Liver (tissue), 3 donors: ENCODE measurements around the gene LAMA5.

ENCODE experiments used
- EGR1 ChIP-seq, 2 donors: IDR thresholded peaks; 2 replicates each; pipeline ENCODE4 v1.6.1; 2016 to 2018; ENCODE audit warnings: antibody characterized with exemption in 2 of 2, low read depth in 2 of 2
- FOXA1 ChIP-seq: IDR thresholded peaks from 2 replicates; pipeline ENCODE4 v1.6.1; 2016; ENCODE audit warnings: antibody characterized with exemption
- GABPA ChIP-seq, 2 donors: IDR thresholded peaks in 1 of 2; conservative IDR thresholded peaks in 1 of 2; 2 replicates each; pipeline ENCODE4 v1.6.1; 2016; ENCODE audit warnings: antibody characterized with exemption in 2 of 2, mild to moderate bottlenecking in 1 of 2, moderate library complexity in 1 of 2
- JUND ChIP-seq, 2 donors: IDR thresholded peaks; 2 replicates each; pipeline ENCODE4 v1.6.1; 2016; ENCODE audit warnings: antibody characterized with exemption in 2 of 2
- NR2F2 ChIP-seq: IDR thresholded peaks from 2 replicates; pipeline ENCODE4 v1.6.1; 2016; ENCODE audit warnings: antibody characterized with exemption
- RAD21 ChIP-seq, 2 donors: IDR thresholded peaks; 2 replicates each; pipeline ENCODE4 v1.6.1; 2016; ENCODE audit warnings: antibody characterized with exemption in 2 of 2, mild to moderate bottlenecking in 2 of 2
- YY1 ChIP-seq: IDR thresholded peaks from 2 replicates; pipeline ENCODE4 v1.6.1; 2016; ENCODE audit warnings: antibody characterized with exemption, mild to moderate bottlenecking
- TF ChIP-seq, protein P1 (sequence below): fragments of 150-350 bp; IDR thresholded peaks from 2 replicates; pipeline ENCODE4 v1.5.1; 2017; ENCODE audit warnings: improper control_type of control experiment, low read depth, low read length; ENCODE audit not compliant: missing input control
- TF ChIP-seq, protein P2 (sequence below): IDR thresholded peaks from 2 replicates; pipeline ENCODE4 v1.6.1; 2016; ENCODE audit warnings: antibody characterized with exemption, mild to moderate bottlenecking
- TF ChIP-seq, protein P3 (sequence below): IDR thresholded peaks from 2 replicates; pipeline ENCODE4 v1.6.1; 2016; ENCODE audit warnings: antibody characterized with exemption
- TF ChIP-seq, protein P4 (sequence below): IDR thresholded peaks from 2 replicates; pipeline ENCODE4 v1.6.1; 2016; ENCODE audit warnings: antibody characterized with exemption
- donor health status: healthy.
- donor health status: healthy.

DNA sequence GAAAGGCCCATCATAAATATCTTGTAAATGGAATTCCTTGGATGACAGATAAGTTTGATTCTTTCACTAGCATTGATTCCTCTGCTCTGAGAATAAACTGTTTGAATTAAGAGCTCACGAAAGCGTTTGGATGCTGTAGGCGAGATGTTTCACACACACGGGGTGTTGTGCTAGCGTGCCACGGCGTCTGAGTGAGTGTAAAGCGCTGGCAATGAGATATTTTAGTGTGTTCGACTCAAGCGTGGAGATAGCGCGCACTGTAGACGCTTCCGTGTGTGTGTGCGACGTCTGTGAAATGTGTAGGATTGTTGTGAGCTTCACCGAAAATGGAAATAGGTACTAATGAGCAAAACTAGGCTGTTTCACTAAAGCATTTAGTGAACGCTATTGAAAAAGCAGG is 93.7 kb downstream of the LAMA5 start:
- TF ChIP-seq, protein P1, sequence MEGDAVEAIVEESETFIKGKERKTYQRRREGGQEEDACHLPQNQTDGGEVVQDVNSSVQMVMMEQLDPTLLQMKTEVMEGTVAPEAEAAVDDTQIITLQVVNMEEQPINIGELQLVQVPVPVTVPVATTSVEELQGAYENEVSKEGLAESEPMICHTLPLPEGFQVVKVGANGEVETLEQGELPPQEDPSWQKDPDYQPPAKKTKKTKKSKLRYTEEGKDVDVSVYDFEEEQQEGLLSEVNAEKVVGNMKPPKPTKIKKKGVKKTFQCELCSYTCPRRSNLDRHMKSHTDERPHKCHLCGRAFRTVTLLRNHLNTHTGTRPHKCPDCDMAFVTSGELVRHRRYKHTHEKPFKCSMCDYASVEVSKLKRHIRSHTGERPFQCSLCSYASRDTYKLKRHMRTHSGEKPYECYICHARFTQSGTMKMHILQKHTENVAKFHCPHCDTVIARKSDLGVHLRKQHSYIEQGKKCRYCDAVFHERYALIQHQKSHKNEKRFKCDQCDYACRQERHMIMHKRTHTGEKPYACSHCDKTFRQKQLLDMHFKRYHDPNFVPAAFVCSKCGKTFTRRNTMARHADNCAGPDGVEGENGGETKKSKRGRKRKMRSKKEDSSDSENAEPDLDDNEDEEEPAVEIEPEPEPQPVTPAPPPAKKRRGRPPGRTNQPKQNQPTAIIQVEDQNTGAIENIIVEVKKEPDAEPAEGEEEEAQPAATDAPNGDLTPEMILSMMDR: no peak
- TF ChIP-seq, protein P2, sequence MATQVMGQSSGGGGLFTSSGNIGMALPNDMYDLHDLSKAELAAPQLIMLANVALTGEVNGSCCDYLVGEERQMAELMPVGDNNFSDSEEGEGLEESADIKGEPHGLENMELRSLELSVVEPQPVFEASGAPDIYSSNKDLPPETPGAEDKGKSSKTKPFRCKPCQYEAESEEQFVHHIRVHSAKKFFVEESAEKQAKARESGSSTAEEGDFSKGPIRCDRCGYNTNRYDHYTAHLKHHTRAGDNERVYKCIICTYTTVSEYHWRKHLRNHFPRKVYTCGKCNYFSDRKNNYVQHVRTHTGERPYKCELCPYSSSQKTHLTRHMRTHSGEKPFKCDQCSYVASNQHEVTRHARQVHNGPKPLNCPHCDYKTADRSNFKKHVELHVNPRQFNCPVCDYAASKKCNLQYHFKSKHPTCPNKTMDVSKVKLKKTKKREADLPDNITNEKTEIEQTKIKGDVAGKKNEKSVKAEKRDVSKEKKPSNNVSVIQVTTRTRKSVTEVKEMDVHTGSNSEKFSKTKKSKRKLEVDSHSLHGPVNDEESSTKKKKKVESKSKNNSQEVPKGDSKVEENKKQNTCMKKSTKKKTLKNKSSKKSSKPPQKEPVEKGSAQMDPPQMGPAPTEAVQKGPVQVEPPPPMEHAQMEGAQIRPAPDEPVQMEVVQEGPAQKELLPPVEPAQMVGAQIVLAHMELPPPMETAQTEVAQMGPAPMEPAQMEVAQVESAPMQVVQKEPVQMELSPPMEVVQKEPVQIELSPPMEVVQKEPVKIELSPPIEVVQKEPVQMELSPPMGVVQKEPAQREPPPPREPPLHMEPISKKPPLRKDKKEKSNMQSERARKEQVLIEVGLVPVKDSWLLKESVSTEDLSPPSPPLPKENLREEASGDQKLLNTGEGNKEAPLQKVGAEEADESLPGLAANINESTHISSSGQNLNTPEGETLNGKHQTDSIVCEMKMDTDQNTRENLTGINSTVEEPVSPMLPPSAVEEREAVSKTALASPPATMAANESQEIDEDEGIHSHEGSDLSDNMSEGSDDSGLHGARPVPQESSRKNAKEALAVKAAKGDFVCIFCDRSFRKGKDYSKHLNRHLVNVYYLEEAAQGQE: no peak
- TF ChIP-seq GABPA (IDR thresholded peaks at IDR 0.05 in 1 of 2, conservative IDR thresholded peaks at IDR 0.05 in 1 of 2) (no peak), YY1 (no peak), EGR1 (IDR thresholded peaks at IDR 0.05; ENCODE audit: low read depth in 2 of 2) (no peak), NR2F2 (no peak), FOXA1 (no peak), RAD21 (IDR thresholded peaks at IDR 0.05) (no peak), JUND (IDR thresholded peaks at IDR 0.05) (no peak)
- TF ChIP-seq, protein P3, sequence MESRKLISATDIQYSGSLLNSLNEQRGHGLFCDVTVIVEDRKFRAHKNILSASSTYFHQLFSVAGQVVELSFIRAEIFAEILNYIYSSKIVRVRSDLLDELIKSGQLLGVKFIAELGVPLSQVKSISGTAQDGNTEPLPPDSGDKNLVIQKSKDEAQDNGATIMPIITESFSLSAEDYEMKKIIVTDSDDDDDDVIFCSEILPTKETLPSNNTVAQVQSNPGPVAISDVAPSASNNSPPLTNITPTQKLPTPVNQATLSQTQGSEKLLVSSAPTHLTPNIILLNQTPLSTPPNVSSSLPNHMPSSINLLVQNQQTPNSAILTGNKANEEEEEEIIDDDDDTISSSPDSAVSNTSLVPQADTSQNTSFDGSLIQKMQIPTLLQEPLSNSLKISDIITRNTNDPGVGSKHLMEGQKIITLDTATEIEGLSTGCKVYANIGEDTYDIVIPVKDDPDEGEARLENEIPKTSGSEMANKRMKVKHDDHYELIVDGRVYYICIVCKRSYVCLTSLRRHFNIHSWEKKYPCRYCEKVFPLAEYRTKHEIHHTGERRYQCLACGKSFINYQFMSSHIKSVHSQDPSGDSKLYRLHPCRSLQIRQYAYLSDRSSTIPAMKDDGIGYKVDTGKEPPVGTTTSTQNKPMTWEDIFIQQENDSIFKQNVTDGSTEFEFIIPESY: no peak
- TF ChIP-seq, protein P4, sequence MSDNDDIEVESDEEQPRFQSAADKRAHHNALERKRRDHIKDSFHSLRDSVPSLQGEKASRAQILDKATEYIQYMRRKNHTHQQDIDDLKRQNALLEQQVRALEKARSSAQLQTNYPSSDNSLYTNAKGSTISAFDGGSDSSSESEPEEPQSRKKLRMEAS: no peak
